SK-N-SH treated with all-trans-retinoic acid at 6 μM for 48 hours (cell line): ENCODE results near the gene DMD.

Experiments used
- ARNTL ChIP-seq: fragments of 450-650 bp; formaldehyde crosslinking; IDR thresholded peaks from 2 replicates; pipeline ENCODE4 v1.5.0; 2020; ENCODE audit warnings: low read depth, mild to moderate bottlenecking, moderate library complexity, borderline replicate concordance
- CSDC2 ChIP-seq: fragments of 250-450 bp; sonication (Bioruptor Pico); IDR thresholded peaks from 2 replicates; pipeline ENCODE4 v1.5.0; 2020; ENCODE audit warnings: mild to moderate bottlenecking, moderate library complexity
- GLIS3 ChIP-seq: fragments of 250-450 bp; sonication (Bioruptor Pico); IDR thresholded peaks from 2 replicates; pipeline ENCODE4 v1.5.0; 2020; ENCODE audit warnings: mild to moderate bottlenecking, moderate library complexity
- ISL1 ChIP-seq: fragments of 250-450 bp; sonication (Bioruptor Pico); IDR thresholded peaks from 2 replicates; pipeline ENCODE4 v2.1.2; 2022; ENCODE audit warnings: mild to moderate bottlenecking, moderate library complexity
- PPARA ChIP-seq: fragments of 250-450 bp; sonication (Bioruptor Pico); IDR thresholded peaks from 2 replicates; pipeline ENCODE4 v1.5.0; 2020; ENCODE audit warnings: mild to moderate bottlenecking, borderline replicate concordance
- RARB ChIP-seq: fragments of 250-450 bp; sonication (Bioruptor Pico); IDR thresholded peaks from 2 replicates; pipeline ENCODE4 v1.8.0; 2021; ENCODE audit warnings: mild to moderate bottlenecking, moderate library complexity
- SNAI2 ChIP-seq: fragments of 250-450 bp; sonication (Bioruptor Pico); IDR thresholded peaks from 2 replicates; pipeline ENCODE4 v1.5.0; 2020; ENCODE audit warnings: mild to moderate bottlenecking, moderate library complexity
- TCF4 ChIP-seq: fragments of 250-450 bp; sonication (Bioruptor Pico); IDR thresholded peaks from 2 replicates; pipeline ENCODE4 v1.8.0; 2021; ENCODE audit warnings: mild to moderate bottlenecking, moderate library complexity, borderline replicate concordance
- TOX ChIP-seq: fragments of 250-450 bp; sonication (Bioruptor Pico); IDR thresholded peaks from 2 replicates; pipeline ENCODE4 v1.8.0; 2021; ENCODE audit warnings: mild to moderate bottlenecking, moderate library complexity, borderline replicate concordance
- ZC3H10 ChIP-seq: fragments of 250-450 bp; sonication (Bioruptor Pico); IDR thresholded peaks from 2 replicates; pipeline ENCODE4 v1.5.1; 2021; ENCODE audit warnings: mild to moderate bottlenecking, moderate library complexity
- ZNF565 ChIP-seq: fragments of 450-650 bp; formaldehyde crosslinking; conservative IDR thresholded peaks from 2 replicates; pipeline ENCODE4 v1.5.0; 2020; ENCODE audit warnings: low read depth, mild to moderate bottlenecking, moderate library complexity
- ZNF8 ChIP-seq: fragments of 450-650 bp; formaldehyde crosslinking; IDR thresholded peaks from 2 replicates; pipeline ENCODE4 v1.5.0; 2020; ENCODE audit warnings: mild to moderate bottlenecking, moderate library complexity
- TF ChIP-seq, protein P1 (sequence below): fragments of 250-450 bp; sonication (Bioruptor Pico); IDR thresholded peaks from 2 replicates; pipeline ENCODE4 v1.8.0; 2020; ENCODE audit warnings: mild to moderate bottlenecking, moderate library complexity, borderline replicate concordance
- TF ChIP-seq, protein P2 (sequence below): fragments of 250-450 bp; sonication (Bioruptor Pico); IDR thresholded peaks from 2 replicates; pipeline ENCODE4 v1.8.0; 2021; ENCODE audit warnings: low read depth, mild to moderate bottlenecking, moderate library complexity, borderline replicate concordance

DNA sequence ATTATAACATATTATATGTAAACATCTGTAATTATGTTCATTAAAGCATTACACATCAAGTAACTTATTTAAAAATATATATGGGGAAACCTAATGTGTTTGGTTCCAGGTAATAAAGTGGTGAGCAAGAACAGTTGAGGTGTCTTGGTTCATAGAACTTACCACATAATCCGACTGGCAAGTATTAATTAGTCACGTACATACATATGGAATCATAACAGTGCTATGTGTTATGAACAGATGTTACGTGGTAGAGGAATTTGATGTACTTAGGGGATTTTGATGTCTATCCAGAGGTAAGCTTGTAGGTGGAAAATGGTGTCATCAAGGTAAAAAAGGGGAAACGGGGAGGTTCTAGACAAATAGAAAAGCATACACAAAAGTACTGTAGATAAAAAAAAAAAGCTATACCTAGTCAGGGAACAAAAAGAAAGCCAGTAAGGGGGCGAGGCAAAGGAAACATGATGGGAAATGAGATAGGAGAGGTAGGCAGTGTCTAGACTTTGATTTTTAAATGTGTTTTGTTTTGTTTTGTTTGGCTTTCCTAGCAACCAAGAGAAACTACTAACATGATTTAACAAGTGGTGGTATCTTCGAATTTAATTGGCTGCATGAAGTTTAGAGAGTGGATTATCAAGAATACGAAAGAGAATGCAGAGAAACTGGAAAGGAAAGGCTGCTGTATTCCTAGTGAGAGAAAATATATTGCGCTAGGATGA lies 12.6 kb downstream of the DMD start:
- TF ChIP-seq ZNF8 (CRISPR knock-in tag) (no peak), ZC3H10 (CRISPR knock-in tag) (no peak), TCF4 (CRISPR knock-in tag) (no peak), SNAI2 (CRISPR knock-in tag) (no peak), TOX (CRISPR knock-in tag) (no peak), ARNTL (CRISPR knock-in tag) (no peak), GLIS3 (CRISPR knock-in tag) (no peak), ZNF565 (CRISPR knock-in tag) (no peak), CSDC2 (CRISPR knock-in tag) (no peak), PPARA (CRISPR knock-in tag) (no peak), ISL1 (CRISPR knock-in tag) (no peak), RARB (CRISPR knock-in tag) (no peak)
- TF ChIP-seq, protein P1, sequence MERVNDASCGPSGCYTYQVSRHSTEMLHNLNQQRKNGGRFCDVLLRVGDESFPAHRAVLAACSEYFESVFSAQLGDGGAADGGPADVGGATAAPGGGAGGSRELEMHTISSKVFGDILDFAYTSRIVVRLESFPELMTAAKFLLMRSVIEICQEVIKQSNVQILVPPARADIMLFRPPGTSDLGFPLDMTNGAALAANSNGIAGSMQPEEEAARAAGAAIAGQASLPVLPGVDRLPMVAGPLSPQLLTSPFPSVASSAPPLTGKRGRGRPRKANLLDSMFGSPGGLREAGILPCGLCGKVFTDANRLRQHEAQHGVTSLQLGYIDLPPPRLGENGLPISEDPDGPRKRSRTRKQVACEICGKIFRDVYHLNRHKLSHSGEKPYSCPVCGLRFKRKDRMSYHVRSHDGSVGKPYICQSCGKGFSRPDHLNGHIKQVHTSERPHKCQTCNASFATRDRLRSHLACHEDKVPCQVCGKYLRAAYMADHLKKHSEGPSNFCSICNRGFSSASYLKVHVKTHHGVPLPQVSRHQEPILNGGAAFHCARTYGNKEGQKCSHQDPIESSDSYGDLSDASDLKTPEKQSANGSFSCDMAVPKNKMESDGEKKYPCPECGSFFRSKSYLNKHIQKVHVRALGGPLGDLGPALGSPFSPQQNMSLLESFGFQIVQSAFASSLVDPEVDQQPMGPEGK (CRISPR knock-in tag) = no peak
- TF ChIP-seq, protein P2, sequence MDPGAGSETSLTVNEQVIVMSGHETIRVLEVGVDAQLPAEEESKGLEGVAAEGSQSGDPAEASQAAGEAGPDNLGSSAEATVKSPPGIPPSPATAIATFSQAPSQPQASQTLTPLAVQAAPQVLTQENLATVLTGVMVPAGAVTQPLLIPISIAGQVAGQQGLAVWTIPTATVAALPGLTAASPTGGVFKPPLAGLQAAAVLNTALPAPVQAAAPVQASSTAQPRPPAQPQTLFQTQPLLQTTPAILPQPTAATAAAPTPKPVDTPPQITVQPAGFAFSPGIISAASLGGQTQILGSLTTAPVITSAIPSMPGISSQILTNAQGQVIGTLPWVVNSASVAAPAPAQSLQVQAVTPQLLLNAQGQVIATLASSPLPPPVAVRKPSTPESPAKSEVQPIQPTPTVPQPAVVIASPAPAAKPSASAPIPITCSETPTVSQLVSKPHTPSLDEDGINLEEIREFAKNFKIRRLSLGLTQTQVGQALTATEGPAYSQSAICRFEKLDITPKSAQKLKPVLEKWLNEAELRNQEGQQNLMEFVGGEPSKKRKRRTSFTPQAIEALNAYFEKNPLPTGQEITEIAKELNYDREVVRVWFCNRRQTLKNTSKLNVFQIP (CRISPR knock-in tag) = no peak
